Fibroblast of pulmonary artery (primary cell): ENCODE data around the gene SELPLG.

Source experiments
- DNase-seq: peaks from one replicate; pipeline ENCODE4 v3.0.0-alpha.2; 2010; ENCODE audit warnings: low read depth
- H3K4me3 ChIP-seq: replicated peaks from 2 replicates; pipeline ENCODE4 v1.5.1; 2011; ENCODE audit warnings: low read depth, mild to moderate bottlenecking, control low read depth, low read length, moderate library complexity
- TF ChIP-seq, protein P1 (sequence below): IDR thresholded peaks from 2 replicates; pipeline ENCODE4 v1.5.1; 2011; ENCODE audit warnings: mild to moderate bottlenecking, control low read depth, low read length, inconsistent platforms; ENCODE audit errors: missing control alignments

SELPLG gene

DNA sequence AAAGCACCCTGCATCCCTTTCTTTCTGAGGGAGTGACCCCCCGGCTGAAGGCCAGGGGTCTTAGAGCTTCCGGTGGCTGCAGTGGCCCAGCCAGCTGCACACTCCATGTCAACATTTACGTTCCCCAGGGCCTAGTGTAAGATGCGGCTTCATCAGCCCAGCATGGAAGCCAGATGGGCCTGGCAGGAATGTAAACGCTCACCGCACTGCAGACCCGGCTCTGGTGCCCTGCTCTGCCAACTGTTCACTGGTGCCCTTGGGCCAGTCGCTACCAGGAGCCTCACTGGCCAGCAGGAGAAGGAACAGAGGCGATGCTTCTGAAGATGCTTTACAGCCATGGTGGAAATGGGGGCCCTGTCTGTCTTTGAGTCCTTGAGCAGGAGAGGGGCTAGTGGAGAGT, 27.2 kb downstream of the SELPLG start:
- TF ChIP-seq, protein P1, sequence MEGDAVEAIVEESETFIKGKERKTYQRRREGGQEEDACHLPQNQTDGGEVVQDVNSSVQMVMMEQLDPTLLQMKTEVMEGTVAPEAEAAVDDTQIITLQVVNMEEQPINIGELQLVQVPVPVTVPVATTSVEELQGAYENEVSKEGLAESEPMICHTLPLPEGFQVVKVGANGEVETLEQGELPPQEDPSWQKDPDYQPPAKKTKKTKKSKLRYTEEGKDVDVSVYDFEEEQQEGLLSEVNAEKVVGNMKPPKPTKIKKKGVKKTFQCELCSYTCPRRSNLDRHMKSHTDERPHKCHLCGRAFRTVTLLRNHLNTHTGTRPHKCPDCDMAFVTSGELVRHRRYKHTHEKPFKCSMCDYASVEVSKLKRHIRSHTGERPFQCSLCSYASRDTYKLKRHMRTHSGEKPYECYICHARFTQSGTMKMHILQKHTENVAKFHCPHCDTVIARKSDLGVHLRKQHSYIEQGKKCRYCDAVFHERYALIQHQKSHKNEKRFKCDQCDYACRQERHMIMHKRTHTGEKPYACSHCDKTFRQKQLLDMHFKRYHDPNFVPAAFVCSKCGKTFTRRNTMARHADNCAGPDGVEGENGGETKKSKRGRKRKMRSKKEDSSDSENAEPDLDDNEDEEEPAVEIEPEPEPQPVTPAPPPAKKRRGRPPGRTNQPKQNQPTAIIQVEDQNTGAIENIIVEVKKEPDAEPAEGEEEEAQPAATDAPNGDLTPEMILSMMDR = no peak
- DNase-seq = no peak
- H3K4me3 ChIP-seq = no peak overlapping the region

DNA sequence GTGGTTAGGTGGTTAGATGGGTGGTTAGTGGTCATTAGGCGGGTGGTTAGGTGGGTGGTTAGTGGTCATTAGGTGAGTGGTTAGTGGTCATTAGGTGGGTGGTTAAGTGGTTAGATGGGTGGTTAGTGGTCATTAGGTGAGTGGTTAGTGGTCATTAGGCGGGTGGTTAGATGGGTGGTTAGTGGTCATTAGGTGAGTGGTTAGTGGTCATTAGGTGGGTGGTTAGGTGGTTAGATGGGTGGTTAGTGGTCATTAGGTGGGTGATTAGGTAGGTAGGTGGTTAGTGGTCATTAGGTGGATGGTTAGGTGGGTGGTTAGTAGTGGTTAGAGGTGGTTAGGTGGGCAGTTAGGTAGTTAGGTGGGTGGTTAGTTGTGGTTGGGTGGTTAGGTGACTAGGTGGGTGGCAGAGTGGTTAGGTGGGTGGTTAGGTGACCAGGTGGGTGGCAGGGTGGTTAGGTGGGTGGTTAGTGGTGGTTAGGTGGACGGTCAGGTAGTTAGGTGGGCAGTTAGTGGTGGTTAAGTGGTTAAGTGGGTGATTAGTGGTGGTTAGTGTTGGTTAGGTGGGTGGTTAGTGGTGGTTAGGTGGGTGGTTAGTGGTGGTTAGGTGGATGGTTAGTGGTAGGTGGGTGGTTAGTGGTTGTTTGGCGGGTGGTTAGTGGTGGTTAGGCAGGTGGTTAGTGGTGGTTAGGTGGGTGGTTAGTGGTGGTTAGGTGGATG, 27.8 kb downstream of the SELPLG start:
- TF ChIP-seq, protein P1 = no peak
- no peak overlapping the region for H3K4me3 ChIP-seq
- no peak for DNase-seq

DNA sequence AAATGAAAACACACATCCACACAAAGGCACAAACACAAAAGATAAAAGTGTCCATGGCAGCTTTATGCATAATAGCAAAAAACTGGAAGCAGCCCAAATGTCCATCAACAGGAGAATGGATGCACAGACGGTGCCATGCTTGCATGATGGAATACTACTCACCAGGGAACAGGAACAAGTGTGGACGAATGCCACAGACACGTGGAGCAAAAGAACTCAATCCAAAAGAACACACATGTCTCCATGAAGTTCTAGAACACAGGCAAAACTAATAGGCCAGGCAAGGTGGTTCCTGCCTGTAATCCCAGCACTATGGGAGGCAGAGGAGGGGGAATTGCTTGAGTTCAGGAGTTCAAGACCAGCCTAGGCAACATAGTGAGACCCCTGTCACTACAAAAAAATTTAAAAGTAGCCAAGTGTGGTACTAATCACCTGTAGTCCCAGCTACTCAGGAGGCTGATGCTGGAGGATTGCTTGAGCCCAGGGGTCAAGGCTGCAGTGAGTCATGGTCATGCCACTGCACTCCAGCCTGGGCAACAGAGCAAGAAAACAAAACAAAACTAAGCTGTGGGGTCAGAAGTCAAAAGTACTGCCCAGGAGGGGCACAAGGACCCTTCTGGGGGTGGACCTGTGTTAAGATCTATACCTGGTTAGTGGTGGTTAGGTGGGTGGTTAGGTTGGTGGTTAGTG, 28.5 kb downstream of the SELPLG start:
- H3K4me3 ChIP-seq = no peak overlapping the region
- TF ChIP-seq, protein P1 = no peak
- DNase-seq = no peak

DNA sequence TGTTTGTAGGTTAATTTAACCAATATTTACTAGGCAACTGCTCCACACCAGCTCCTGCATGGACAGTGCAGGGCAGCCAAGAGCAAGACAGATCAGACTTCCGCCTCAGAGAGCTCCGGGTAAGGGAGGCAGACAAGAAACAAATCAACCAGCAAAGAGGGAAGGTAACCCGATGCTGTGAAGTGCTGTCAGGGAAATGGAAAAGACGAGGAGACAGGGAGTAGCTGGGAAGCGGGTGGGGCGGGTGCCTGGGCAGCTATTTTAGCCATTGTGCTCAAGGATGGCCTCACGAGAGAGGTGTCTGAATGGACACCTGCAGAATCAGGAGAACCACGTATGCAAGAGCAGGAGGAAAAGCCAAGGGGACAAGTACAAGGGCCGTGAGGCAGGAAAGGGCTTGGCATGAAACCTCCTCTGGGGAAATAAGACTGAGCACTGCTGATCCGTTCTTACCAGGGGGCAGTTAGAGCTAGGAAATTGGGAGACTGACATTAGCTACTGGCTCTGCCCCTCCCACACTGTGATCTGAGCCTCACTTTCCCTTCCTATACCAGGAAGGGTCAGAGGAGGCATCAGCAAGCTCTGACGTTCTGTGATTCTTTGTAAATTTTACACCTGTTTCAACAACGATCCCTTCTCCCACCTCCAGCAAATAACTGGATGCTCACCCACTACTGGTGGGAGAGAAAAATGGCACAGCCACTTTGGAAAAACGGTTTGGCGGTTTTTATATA, 29.3 kb downstream of the SELPLG start:
- TF ChIP-seq, protein P1 = no peak
- H3K4me3 ChIP-seq = no peak overlapping the region
- no peak for DNase-seq

DNA sequence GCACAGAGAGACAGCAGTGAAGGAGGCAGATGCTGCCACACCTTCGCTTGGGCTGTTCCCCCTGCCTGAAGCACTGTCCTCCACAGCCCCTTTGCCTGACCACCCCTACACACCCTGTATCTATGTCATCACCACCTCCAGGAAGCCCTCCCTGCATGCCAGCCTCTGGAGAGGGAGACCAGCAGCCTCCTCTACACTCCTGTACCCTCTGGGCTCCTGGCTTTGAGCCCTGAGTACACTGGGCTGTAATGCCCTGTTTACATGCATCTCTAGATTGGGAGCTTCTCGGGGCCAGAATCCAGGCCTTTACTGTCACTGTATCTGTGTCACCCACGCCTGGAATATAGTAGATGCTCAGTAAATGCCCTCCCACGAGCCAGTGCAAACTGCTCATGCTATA, 30.0 kb downstream of the SELPLG start:
- no peak overlapping the region for H3K4me3 ChIP-seq
- TF ChIP-seq, protein P1 = no peak
- DNase-seq = no peak

DNA sequence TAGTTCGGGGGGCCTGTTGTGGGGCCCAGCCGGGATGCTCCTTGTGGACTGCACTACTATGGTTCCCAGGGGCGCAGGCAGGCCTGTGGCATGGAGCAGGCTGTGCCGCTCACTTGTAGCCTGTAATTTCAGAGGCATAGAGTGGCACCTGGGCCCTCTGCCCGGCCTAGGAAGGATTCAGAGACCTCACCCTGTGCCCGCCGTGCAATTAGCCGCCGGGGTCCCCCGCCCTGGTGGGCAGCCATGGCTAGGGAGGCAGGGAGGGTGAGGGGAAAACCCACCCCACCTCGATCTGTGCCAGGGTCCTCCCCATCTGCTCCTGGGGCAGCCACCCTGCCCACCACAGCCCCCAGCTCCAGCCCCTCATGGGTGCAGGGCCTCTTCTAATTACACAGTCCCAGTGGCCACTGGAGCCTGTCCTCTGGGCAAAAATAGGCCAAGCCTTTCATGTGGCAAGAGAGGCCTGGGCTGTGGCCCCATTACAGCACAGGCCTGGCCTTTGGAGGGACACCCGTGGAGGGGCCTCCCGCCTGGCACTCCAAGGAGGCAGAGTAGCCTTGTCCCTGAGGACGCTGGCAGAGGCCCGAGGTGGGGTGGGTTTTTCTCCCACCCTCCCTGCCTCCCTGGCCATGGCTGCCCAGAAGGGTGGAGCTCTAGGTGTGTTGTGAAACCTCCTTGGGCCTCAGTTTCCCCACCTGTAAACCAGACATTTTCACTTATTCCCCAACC, 30.6 kb downstream of the SELPLG start:
- no peak for DNase-seq
- H3K4me3 ChIP-seq = no peak overlapping the region
- TF ChIP-seq, protein P1 = no peak
